ENCODE results near the gene SCAPER. TPM values are rescaled to one million over a fixed set of nuclear protein-coding genes. Genes with fewer than 3 reads are reported as not detected.
"Not testable (repeated sequence)": the region's sequence is repeated elsewhere in the genome, so short reads cannot be mapped to it uniquely, and the experiment has no call there.

Gene SCAPER
- total and polyA plus RNA-seq, 2 donors (not counting 1 experiment from before 2014, with no cell fraction given) = 8.3 to 61.6 TPM

DNA sequence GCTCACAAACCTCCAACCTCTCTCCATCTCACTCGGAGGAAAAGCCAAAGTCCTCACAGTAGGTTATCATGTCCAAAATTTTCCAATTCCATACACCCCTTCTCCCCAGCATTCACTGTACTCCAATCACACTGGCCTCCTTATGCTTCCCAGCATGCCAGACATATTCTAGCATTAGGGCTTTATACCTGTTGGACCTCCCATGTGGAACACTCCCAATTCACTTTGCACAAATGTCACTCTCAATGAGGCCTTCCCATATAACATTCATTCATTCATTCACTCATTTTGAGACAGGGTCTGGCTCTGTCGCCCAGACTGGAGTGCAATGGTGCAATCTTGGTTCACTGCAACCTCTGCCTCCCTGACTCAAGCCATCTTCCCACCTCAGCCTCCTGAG is 19.9 kb downstream of the SCAPER start:
- no peak for TF ChIP-seq CTCF (IDR thresholded peaks at IDR 0.05)
- TF ChIP-seq EZH2 (IDR thresholded peaks at IDR 0.05; ENCODE audit: borderline replicate concordance, insufficient read depth, low read depth, low read length, poor library complexity, severe bottlenecking) = no peak
- WGBS (ENCODE audit: insufficient coverage) = 96% methylated on average over 2 of the region's 2 CpGs
- DNase-seq (no peak), ATAC-seq (ENCODE audit: low read depth) (no peak)
- intact Hi-C loops (cut with micrococcal nuclease) = no loop called here
- Mint-ChIP-seq H3K27me3 (no peaks in the 10 kb centered on the region), H3K27ac (no peak overlapping the region), H3K4me1 (peaks cover 12% of the 10 kb centered on the region), H3K4me3 (no peak overlapping the region), H3K9me3 (ENCODE audit: insufficient read depth) (no peaks in the 10 kb centered on the region)
- Histone ChIP-seq H3K4me3 (ENCODE audit: control extremely low read depth in 1 of 5, extremely low read depth in 1 of 5, insufficient read depth in 1 of 5, low read depth in 2 of 5, low read length in 4 of 5) (no peak overlapping the region), H3K79me2 (ENCODE audit: control insufficient read depth, insufficient read depth, low read length) (peaks cover 12% of the 10 kb centered on the region), H3K4me1 (ENCODE audit: control insufficient read depth in 2 of 2, insufficient read depth in 2 of 2, low read length in 2 of 2) (no peaks in the 10 kb centered on the region), H3K9me3 (ENCODE audit: control extremely low read depth in 1 of 3, control insufficient read depth in 2 of 3, insufficient read depth in 1 of 3, low read length in 2 of 3) (peaks cover 0 to 7% (median 1%) of the 10 kb centered on the region in 3 donors), H4K20me1 (ENCODE audit: control insufficient read depth, insufficient read depth, low read length, poor library complexity, severe bottlenecking) (peaks cover 7% of the 10 kb centered on the region), H3K27ac (ENCODE audit: low read length in 2 of 2) (no peak overlapping the region), H2AFZ (ENCODE audit: insufficient read depth, low read depth, low read length, poor library complexity, severe bottlenecking) (no peak overlapping the region), H3K4me2 (replicated peaks; ENCODE audit: low read depth, low read length, poor library complexity, severe bottlenecking) (no peak overlapping the region), H3K36me3 (replicated peaks in 1 of 2; ENCODE audit: control extremely low read depth in 1 of 2, control insufficient read depth in 1 of 2, extremely low read depth in 1 of 2, insufficient read depth in 2 of 2, low read length in 1 of 2) (peaks cover 0 to 8% of the 10 kb centered on the region in 2 experiments), H3K27me3 (replicated peaks in 1 of 4; ENCODE audit: control extremely low read depth in 1 of 4, control insufficient read depth in 3 of 4, insufficient read depth in 4 of 4, low read length in 3 of 4) (no peaks in the 10 kb centered on the region), H3K9ac (ENCODE audit: low read length) (no peak overlapping the region)
- POLR2A ChIA-PET = no interaction called here
- CTCF ChIA-PET = no interaction called here

DNA sequence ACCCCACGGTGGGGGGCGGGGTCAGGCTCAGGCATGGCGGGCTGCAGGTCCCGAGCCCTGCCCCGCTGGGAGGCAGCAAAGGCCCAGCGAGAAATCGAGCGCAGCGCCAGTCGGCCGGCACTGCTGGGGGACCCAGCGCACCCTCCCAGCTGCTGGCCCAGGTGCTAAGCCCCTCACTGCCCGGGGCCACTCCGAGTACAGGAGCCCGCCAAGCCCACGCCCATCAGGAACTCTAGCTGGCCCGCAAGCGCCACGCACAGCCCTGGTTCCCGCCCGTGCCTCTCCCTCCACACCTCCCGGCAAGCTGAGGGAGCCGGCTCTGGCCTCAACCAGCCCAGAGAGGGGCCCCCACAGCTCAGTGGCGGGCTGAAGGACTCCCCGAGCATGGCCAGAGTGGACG is 29.2 kb downstream of the SCAPER start:
- POLR2A ChIA-PET = no interaction called here
- Histone ChIP-seq H3K4me2 (replicated peaks; ENCODE audit: low read depth, low read length, poor library complexity, severe bottlenecking) (no peak overlapping the region), H3K9me3 (ENCODE audit: control extremely low read depth in 1 of 3, control insufficient read depth in 2 of 3, insufficient read depth in 1 of 3, low read length in 2 of 3) (peaks cover 0 to 4% (median 0%) of the 10 kb centered on the region in 3 donors), H2AFZ (ENCODE audit: insufficient read depth, low read depth, low read length, poor library complexity, severe bottlenecking) (no peak overlapping the region), H3K79me2 (ENCODE audit: control insufficient read depth, insufficient read depth, low read length) (no peaks in the 10 kb centered on the region), H4K20me1 (ENCODE audit: control insufficient read depth, insufficient read depth, low read length, poor library complexity, severe bottlenecking) (no peaks in the 10 kb centered on the region), H3K4me1 (ENCODE audit: control insufficient read depth in 2 of 2, insufficient read depth in 2 of 2, low read length in 2 of 2) (peaks cover 0 to 5% of the 10 kb centered on the region in 2 donors), H3K27ac (ENCODE audit: low read length in 2 of 2) (no peak overlapping the region), H3K36me3 (replicated peaks in 1 of 2; ENCODE audit: control extremely low read depth in 1 of 2, control insufficient read depth in 1 of 2, extremely low read depth in 1 of 2, insufficient read depth in 2 of 2, low read length in 1 of 2) (peaks cover 6 to 10% of the 10 kb centered on the region in 2 experiments), H3K27me3 (replicated peaks in 1 of 4; ENCODE audit: control extremely low read depth in 1 of 4, control insufficient read depth in 3 of 4, insufficient read depth in 4 of 4, low read length in 3 of 4) (no peaks in the 10 kb centered on the region), H3K4me3 (ENCODE audit: control extremely low read depth in 1 of 5, extremely low read depth in 1 of 5, insufficient read depth in 1 of 5, low read depth in 2 of 5, low read length in 4 of 5) (no peak overlapping the region), H3K9ac (ENCODE audit: low read length) (no peak overlapping the region)
- no peaks in the 10 kb centered on the region for H3K27me3 Mint-ChIP-seq
- TF ChIP-seq CTCF (IDR thresholded peaks at IDR 0.05) (no peak), EZH2 (IDR thresholded peaks at IDR 0.05; ENCODE audit: borderline replicate concordance, insufficient read depth, low read depth, low read length, poor library complexity, severe bottlenecking) (no peak)
- ATAC-seq (ENCODE audit: low read depth) (no peak), DNase-seq (no peak)
- no peak overlapping the region for H3K27ac Mint-ChIP-seq
- peaks cover 15% of the 10 kb centered on the region for H3K4me1 Mint-ChIP-seq
- H3K4me3 Mint-ChIP-seq = no peak overlapping the region
- CTCF ChIA-PET = no interaction called here
- intact Hi-C loops (cut with micrococcal nuclease) = no loop called here
- H3K9me3 Mint-ChIP-seq (ENCODE audit: insufficient read depth) = no peaks in the 10 kb centered on the region
- 99% methylated on average over 22 of the region's 26 CpGs for WGBS (ENCODE audit: insufficient coverage)

DNA sequence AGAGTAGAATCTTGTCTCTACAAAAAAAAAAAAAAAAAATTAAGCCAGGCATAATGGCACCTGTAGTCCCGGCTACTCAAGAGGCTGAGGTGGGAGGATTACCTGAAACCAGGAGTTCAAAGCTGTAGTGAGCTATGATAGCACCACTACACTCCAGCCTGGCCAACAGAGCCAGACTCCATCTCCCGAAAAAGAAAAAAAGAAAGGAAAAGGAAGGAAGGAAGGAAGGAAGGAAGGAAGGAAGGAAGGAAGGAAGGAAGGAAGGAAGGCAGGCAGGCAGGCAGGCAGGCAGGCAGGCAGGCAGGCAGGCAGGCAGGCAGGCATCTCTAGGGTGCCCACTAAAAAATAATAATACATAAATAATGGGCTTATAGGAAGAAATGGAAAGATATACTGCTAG is 32.1 kb downstream of the SCAPER start:
- DNase-seq; H3K27me3 ChIP-seq (replicated peaks in 1 of 4; ENCODE audit: control extremely low read depth in 1 of 4, control insufficient read depth in 3 of 4, insufficient read depth in 4 of 4, low read length in 3 of 4); H3K9ac ChIP-seq (ENCODE audit: low read length); intact Hi-C loops (cut with micrococcal nuclease); ATAC-seq (ENCODE audit: low read depth); H3K9me3 ChIP-seq (ENCODE audit: control extremely low read depth in 1 of 3, control insufficient read depth in 2 of 3, insufficient read depth in 1 of 3, low read length in 2 of 3); H3K27ac Mint-ChIP-seq; H2AFZ ChIP-seq (ENCODE audit: insufficient read depth, low read depth, low read length, poor library complexity, severe bottlenecking); H3K4me3 ChIP-seq (ENCODE audit: control extremely low read depth in 1 of 5, extremely low read depth in 1 of 5, insufficient read depth in 1 of 5, low read depth in 2 of 5, low read length in 4 of 5); H3K27me3 Mint-ChIP-seq; H3K9me3 Mint-ChIP-seq (ENCODE audit: insufficient read depth); H3K4me1 Mint-ChIP-seq; H4K20me1 ChIP-seq (ENCODE audit: control insufficient read depth, insufficient read depth, low read length, poor library complexity, severe bottlenecking); H3K4me2 ChIP-seq (replicated peaks; ENCODE audit: low read depth, low read length, poor library complexity, severe bottlenecking); H3K27ac ChIP-seq (ENCODE audit: low read length in 2 of 2); H3K4me1 ChIP-seq (ENCODE audit: control insufficient read depth in 2 of 2, insufficient read depth in 2 of 2, low read length in 2 of 2); POLR2A ChIA-PET; H3K4me3 Mint-ChIP-seq: not testable (repeated sequence)
- WGBS (ENCODE audit: insufficient coverage) = no CpG with 5 or more reads among the region's 2 CpGs
- H3K79me2 ChIP-seq (ENCODE audit: control insufficient read depth, insufficient read depth, low read length) = peaks cover 16% of the 10 kb centered on the region
- CTCF ChIA-PET = interaction anchor here (0.7 to 1.0 kb wide), 2 partner anchors 638 to 669 kb away, joined by 3 to 4 read pairs; no protein-coding TSS in a partner anchor
- peaks cover 6 to 10% of the 10 kb centered on the region in 2 experiments for H3K36me3 ChIP-seq (replicated peaks in 1 of 2; ENCODE audit: control extremely low read depth in 1 of 2, control insufficient read depth in 1 of 2, extremely low read depth in 1 of 2, insufficient read depth in 2 of 2, low read length in 1 of 2)
